H9 (cell line): ENCODE results near the gene NFE2L2. TPM values are rescaled to one million over a fixed set of nuclear protein-coding genes. Genes with fewer than 3 reads are reported as not detected.

ENCODE experiments used
- DNase-seq: peaks from one replicate; pipeline ENCODE4 v3.0.0-alpha.2; 2017
- H2AFZ ChIP-seq: one replicate; pipeline ENCODE4 v1.6.1; 2013; ENCODE audit warnings: mild to moderate bottlenecking, low read length, control low read depth, moderate library complexity
- H2AK5ac ChIP-seq: 2 replicates; pipeline ENCODE4 v1.6.1; 2013; ENCODE audit warnings: low read length, control low read depth, mixed read lengths; ENCODE audit not compliant: insufficient read length
- H2BK120ac ChIP-seq: one replicate; pipeline ENCODE4 v1.6.1; 2013; ENCODE audit warnings: low read depth, mild to moderate bottlenecking, low read length, control low read depth, inconsistent platforms; ENCODE audit not compliant: poor library complexity, severe bottlenecking
- H2BK12ac ChIP-seq: 2 replicates; pipeline ENCODE4 v1.6.1; 2013; ENCODE audit warnings: low read length, control low read depth, mixed read lengths, low read depth; ENCODE audit not compliant: insufficient read length
- H2BK15ac ChIP-seq: 2 replicates; pipeline ENCODE4 v1.6.1; 2013; ENCODE audit warnings: low read depth, low read length, control low read depth
- H2BK20ac ChIP-seq: one replicate; pipeline ENCODE4 v1.6.1; 2013; ENCODE audit warnings: low read depth, mild to moderate bottlenecking, low read length, control low read depth, inconsistent platforms; ENCODE audit not compliant: poor library complexity, severe bottlenecking
- H2BK5ac ChIP-seq: 2 replicates; pipeline ENCODE4 v1.6.1; 2013; ENCODE audit warnings: low read length, control low read depth, mixed read lengths; ENCODE audit not compliant: insufficient read length
- H3K14ac ChIP-seq: 2 replicates; pipeline ENCODE4 v1.6.1; 2013; ENCODE audit warnings: low read length, control low read depth; ENCODE audit not compliant: insufficient read depth
- H3K18ac ChIP-seq: 2 replicates; pipeline ENCODE4 v1.6.1; 2013; ENCODE audit warnings: low read depth, mild to moderate bottlenecking, mixed read lengths, low read length, control low read depth; ENCODE audit not compliant: insufficient read length
- H3K23ac ChIP-seq: 2 replicates; pipeline ENCODE4 v1.6.1; 2013; ENCODE audit warnings: low read length, control low read depth, mixed read lengths, low read depth; ENCODE audit not compliant: insufficient read length
- H3K23me2 ChIP-seq: 2 replicates; pipeline ENCODE4 v1.6.1; 2013; ENCODE audit warnings: low read depth, mild to moderate bottlenecking, mixed read lengths, low read length, control low read depth; ENCODE audit not compliant: insufficient read length, poor library complexity, severe bottlenecking
- H3K27ac ChIP-seq: 2 replicates; pipeline ENCODE4 v1.5.1; 2013; ENCODE audit warnings: low read length, control low read depth, mixed read lengths, low read depth; ENCODE audit not compliant: insufficient read length
- H3K27me3 ChIP-seq: 2 replicates; pipeline ENCODE4 v1.6.1; 2013; ENCODE audit warnings: low read length, control low read depth, inconsistent platforms; ENCODE audit not compliant: insufficient read depth
- H3K4ac ChIP-seq: 2 replicates; pipeline ENCODE4 v1.6.1; 2013; ENCODE audit warnings: low read depth, mild to moderate bottlenecking, control low read depth, inconsistent platforms, low read length, moderate library complexity
- H3K4me1 ChIP-seq: 2 replicates; pipeline ENCODE4 v1.6.1; 2013; ENCODE audit warnings: low read length, control low read depth, inconsistent platforms; ENCODE audit not compliant: insufficient read depth
- H3K4me2 ChIP-seq: 2 replicates; pipeline ENCODE4 v1.6.1; 2013; ENCODE audit warnings: low read length, control low read depth, mixed read lengths; ENCODE audit not compliant: insufficient read length, insufficient read depth
- H3K56ac ChIP-seq: 2 replicates; pipeline ENCODE4 v1.6.1; 2013; ENCODE audit warnings: low read depth, mild to moderate bottlenecking, mixed read lengths, low read length, control low read depth; ENCODE audit not compliant: insufficient read length
- H3K79me1 ChIP-seq: 2 replicates; pipeline ENCODE4 v1.6.1; 2013; ENCODE audit warnings: low read depth, mild to moderate bottlenecking, moderate library complexity, low read length, control low read depth, inconsistent platforms; ENCODE audit not compliant: insufficient read depth, poor library complexity, severe bottlenecking
- H3K79me2 ChIP-seq: 2 replicates; pipeline ENCODE4 v1.6.1; 2013; ENCODE audit warnings: low read length, control low read depth, inconsistent platforms; ENCODE audit not compliant: insufficient read depth
- H3K9ac ChIP-seq: 2 replicates; pipeline ENCODE4 v1.6.1; 2013; ENCODE audit warnings: low read length, control low read depth, mixed read lengths; ENCODE audit not compliant: insufficient read length; ENCODE audit errors: extremely low read depth
- H3K9me3 ChIP-seq: one replicate; pipeline ENCODE4 v1.6.1; 2013; ENCODE audit warnings: low read depth, low read length, inconsistent platforms; ENCODE audit not compliant: control insufficient read depth
- H3T11ph ChIP-seq: one replicate; pipeline ENCODE4 v1.6.1; 2013; ENCODE audit warnings: mild to moderate bottlenecking, low read length, control low read depth, inconsistent platforms
- H4K20me1 ChIP-seq: one replicate; pipeline ENCODE4 v1.6.1; 2013; ENCODE audit not compliant: control insufficient read depth, insufficient read length, insufficient read depth
- H4K5ac ChIP-seq: 2 replicates; pipeline ENCODE4 v1.6.1; 2013; ENCODE audit warnings: low read depth, mild to moderate bottlenecking, mixed read lengths, low read length, control low read depth; ENCODE audit not compliant: insufficient read length
- H4K8ac ChIP-seq: replicated peaks from 2 replicates; pipeline ENCODE4 v1.6.1; 2013; ENCODE audit warnings: low read length, control low read depth, mixed read lengths, low read depth; ENCODE audit not compliant: insufficient read length
- H4K91ac ChIP-seq: 2 replicates; pipeline ENCODE4 v1.6.1; 2013; ENCODE audit warnings: low read depth, mild to moderate bottlenecking, moderate library complexity, mixed read lengths, low read length, control low read depth; ENCODE audit not compliant: insufficient read length
- H3K27ac Mint-ChIP-seq, 3 experiments: 2 replicates in 2 of 3; 3 replicates in 1 of 3; pipeline ENCODE4 v1.8.0; 2020 to 2021; ENCODE audit warnings: mixed read lengths in 3 of 3, mild to moderate bottlenecking in 1 of 3, moderate library complexity in 1 of 3
- H3K27me3 Mint-ChIP-seq: 2 replicates; pipeline ENCODE4 v1.8.0; 2021; ENCODE audit warnings: low read depth, mild to moderate bottlenecking, moderate library complexity, mixed read lengths
- H3K36me3 Mint-ChIP-seq, 3 experiments: 2 replicates in 2 of 3; 3 replicates in 1 of 3; pipeline ENCODE4 v1.8.0; 2020 to 2021; ENCODE audit warnings: low read depth in 3 of 3, mixed read lengths in 3 of 3; ENCODE audit not compliant: insufficient read depth in 1 of 3
- H3K4me1 Mint-ChIP-seq, 2 experiments: 2 replicates each; pipeline ENCODE4 v1.8.0; 2020; ENCODE audit warnings: mixed read lengths in 2 of 2
- H3K4me3 Mint-ChIP-seq, 2 experiments: 2 replicates in 1 of 2; 3 replicates in 1 of 2; pipeline ENCODE4 v1.8.0; 2020 to 2021; ENCODE audit warnings: mild to moderate bottlenecking in 2 of 2, mixed read lengths in 2 of 2, moderate library complexity in 1 of 2
- H3K9me3 Mint-ChIP-seq, 2 experiments: 2 replicates in 1 of 2; 3 replicates in 1 of 2; pipeline ENCODE4 v1.8.0; 2020; ENCODE audit warnings: mild to moderate bottlenecking in 2 of 2, mixed read lengths in 2 of 2, moderate library complexity in 1 of 2
- CTCF ChIP-seq: fragments of 200-600 bp; sonication (generic); conservative IDR thresholded peaks from 3 replicates; pipeline ENCODE4 v1.8.0; 2021; ENCODE audit warnings: antibody characterized with exemption, mild to moderate bottlenecking
- WGBS: extraction: QIAGEN DNeasy Blood & Tissue Kit; methylation state at CpG from one replicate; pipeline ENCODE4 v1.1.7; 2013; ENCODE audit warnings: missing lambda C conversion rate, low lambda C conversion rate, mixed read lengths; ENCODE audit not compliant: insufficient read length; ENCODE audit errors: extremely low coverage; 5-methylcytosine and 5-hydroxymethylcytosine counted together
- total RNA-seq: library from RNA; stranded (reverse); gene quantifications from 2 replicates; pipeline ENCODE4 v1.2.1, GENCODE V29; 2021

NFE2L2 gene
- total RNA-seq, 1 experiment from 2014 or later: 42.5 TPM

GRCh38 chr2:177287814-177288213 is 23.3 kb upstream of the NFE2L2 start:
- no peak overlapping the region for H3K27ac ChIP-seq
- peaks cover 2% of the 10 kb centered on the region; the same call in 1 of the 2 replicates for H3K27me3 Mint-ChIP-seq
- no peaks in the 10 kb centered on the region for H3K9me3 Mint-ChIP-seq
- H4K8ac ChIP-seq: no peak overlapping the region
- no peak overlapping the region for H3K4me2 ChIP-seq
- no peak overlapping the region for H3K4ac ChIP-seq
- no peaks in the 10 kb centered on the region; a peak in 2 of 4 replicates for H3K4me1 Mint-ChIP-seq
- H3K9ac ChIP-seq: no peak overlapping the region
- H3K79me1 ChIP-seq: no peaks in the 10 kb centered on the region
- no peak overlapping the region for H2BK12ac ChIP-seq
- H3K14ac ChIP-seq: no peak overlapping the region
- H3K79me2 ChIP-seq: no peaks in the 10 kb centered on the region
- H3K56ac ChIP-seq: no peak overlapping the region
- WGBS: no CpG with 5 or more reads among the region's 1 CpG
- H3K27me3 ChIP-seq: no peaks in the 10 kb centered on the region
- no peak overlapping the region for H2AFZ ChIP-seq
- no peak overlapping the region for H3K18ac ChIP-seq
- no peak overlapping the region for H4K5ac ChIP-seq
- no peak overlapping the region for H2BK5ac ChIP-seq
- TF ChIP-seq CTCF: no peak
- H3K23me2 ChIP-seq: no peaks in the 10 kb centered on the region
- H2BK20ac ChIP-seq: no peak overlapping the region
- H4K91ac ChIP-seq: no peak overlapping the region
- no peak for DNase-seq
- H2BK120ac ChIP-seq: no peak overlapping the region
- H3K4me1 ChIP-seq: no peaks in the 10 kb centered on the region; the same call in 1 of the 2 replicates
- no peak overlapping the region for H2AK5ac ChIP-seq
- H3K36me3 Mint-ChIP-seq: no peaks in the 10 kb centered on the region
- H3T11ph ChIP-seq: no peak overlapping the region
- no peak overlapping the region for H3K27ac Mint-ChIP-seq
- H3K23ac ChIP-seq: no peak overlapping the region
- no peak overlapping the region for H2BK15ac ChIP-seq
- no peaks in the 10 kb centered on the region for H3K9me3 ChIP-seq
- no peak overlapping the region for H3K4me3 Mint-ChIP-seq
- no peaks in the 10 kb centered on the region for H4K20me1 ChIP-seq
